Measurements from ENCODE around the gene SPTLC1.
"Not testable (repeated sequence)": the region's sequence is repeated elsewhere in the genome, so short reads cannot be mapped to it uniquely, and the experiment has no call there.

The SPTLC1 gene

GRCh38 chr9:92004045-92004392, 111.2 kb downstream of the SPTLC1 start:
- Histone ChIP-seq H3K27me3 (ENCODE audit: insufficient read depth, low read depth, severe bottlenecking) (no peaks in the 10 kb centered on the region), H3K27ac (no peak overlapping the region), H3K9me3 (ENCODE audit: severe bottlenecking) (no peaks in the 10 kb centered on the region), H3K36me3 (no peaks in the 10 kb centered on the region), H3K4me3 (ENCODE audit: low read depth, low read length) (no peak overlapping the region)
- no peak for DNase-seq
- no peak for TF ChIP-seq CTCF (IDR thresholded peaks at IDR 0.05; ENCODE audit: low read depth, low read length)

DNA sequence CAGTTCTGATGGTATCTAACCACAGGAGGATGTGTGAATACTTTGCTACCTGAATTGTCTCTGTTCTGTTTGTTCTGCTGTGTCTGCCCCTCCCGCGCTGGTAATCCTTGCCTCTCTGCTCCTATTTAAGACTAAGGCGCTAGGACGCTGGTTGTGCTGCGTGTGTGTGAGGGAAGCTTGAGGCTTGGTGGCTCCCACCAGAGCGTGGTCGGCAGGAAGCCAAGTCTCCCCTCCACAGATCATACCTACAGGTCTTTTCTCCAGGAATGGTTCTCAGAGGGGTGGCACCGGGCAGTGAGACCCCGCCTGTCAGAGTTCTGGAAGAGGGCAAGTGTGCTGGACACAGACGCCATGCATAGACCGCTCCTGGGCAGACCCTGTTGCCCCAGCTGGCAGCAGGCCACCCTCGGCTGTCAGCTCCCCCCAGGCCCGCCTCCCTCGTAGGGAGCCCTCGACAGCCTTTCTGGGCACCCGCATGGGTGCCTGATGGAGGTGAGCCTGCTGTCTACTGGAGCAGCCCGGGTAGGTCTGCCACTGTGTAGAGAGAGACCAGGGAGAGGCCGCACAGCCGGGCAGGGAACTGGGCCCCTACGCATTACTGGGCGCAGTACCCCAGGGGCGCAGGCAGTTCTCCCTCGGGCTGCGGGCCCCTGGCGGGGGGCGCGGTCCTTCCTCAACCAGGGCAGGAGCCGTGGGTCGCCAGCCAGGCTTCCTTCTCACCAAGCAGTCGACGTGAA, 111.7 kb downstream of the SPTLC1 start:
- no peak for DNase-seq
- no peak overlapping the region for H3K27ac ChIP-seq
- H3K27me3 ChIP-seq (ENCODE audit: insufficient read depth, low read depth, severe bottlenecking), result no peaks in the 10 kb centered on the region
- H3K9me3 ChIP-seq (ENCODE audit: severe bottlenecking), result no peaks in the 10 kb centered on the region
- no peaks in the 10 kb centered on the region for H3K36me3 ChIP-seq
- TF ChIP-seq CTCF (IDR thresholded peaks at IDR 0.05; ENCODE audit: low read depth, low read length), result no peak
- no peak overlapping the region for H3K4me3 ChIP-seq (ENCODE audit: low read depth, low read length)

- H3K9me3 ChIP-seq (ENCODE audit: severe bottlenecking); H3K4me3 ChIP-seq (ENCODE audit: low read depth, low read length); H3K27ac ChIP-seq; H3K27me3 ChIP-seq (ENCODE audit: insufficient read depth, low read depth, severe bottlenecking); H3K36me3 ChIP-seq; DNase-seq: not testable (repeated sequence)
These were observed 113.3 kb downstream of the SPTLC1 start for GRCh38 chr9:92001948-92002347.

DNA sequence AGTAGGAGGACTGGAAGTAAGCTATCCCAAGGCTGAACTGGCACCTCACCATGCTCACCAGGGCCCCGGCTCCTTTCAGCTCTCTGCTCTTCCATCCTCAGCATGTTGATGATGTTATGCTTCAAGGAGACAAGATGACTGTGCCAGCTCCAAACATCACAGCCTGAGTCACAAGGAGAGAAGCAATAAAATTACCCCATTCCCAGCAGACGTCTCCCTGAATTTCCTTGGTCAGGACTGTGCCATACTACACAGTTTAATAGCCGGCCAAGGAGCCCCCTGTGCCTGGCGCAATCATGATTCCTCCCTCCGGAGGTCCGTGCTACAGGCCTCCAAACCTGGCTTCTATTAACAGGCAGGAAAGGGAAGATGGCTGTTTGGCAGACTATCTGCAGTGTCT, 114.0 kb downstream of the SPTLC1 start:
- Histone ChIP-seq H3K27ac (no peak overlapping the region), H3K27me3 (ENCODE audit: insufficient read depth, low read depth, severe bottlenecking) (no peaks in the 10 kb centered on the region), H3K36me3 (no peaks in the 10 kb centered on the region), H3K4me3 (ENCODE audit: low read depth, low read length) (no peak overlapping the region), H3K9me3 (ENCODE audit: severe bottlenecking) (no peaks in the 10 kb centered on the region)
- DNase-seq, result no peak
- TF ChIP-seq CTCF (IDR thresholded peaks at IDR 0.05; ENCODE audit: low read depth, low read length), result no peak

GRCh38 chr9:91995000-91995655, 120.1 kb downstream of the SPTLC1 start:
- no peak overlapping the region for H3K27ac ChIP-seq
- H3K4me3 ChIP-seq (ENCODE audit: low read depth, low read length), result no peak overlapping the region
- no peak for DNase-seq
- TF ChIP-seq CTCF (IDR thresholded peaks at IDR 0.05; ENCODE audit: low read depth, low read length), result no peak
- H3K27me3 ChIP-seq (ENCODE audit: insufficient read depth, low read depth, severe bottlenecking), result no peaks in the 10 kb centered on the region
- H3K36me3 ChIP-seq, result no peaks in the 10 kb centered on the region
- H3K9me3 ChIP-seq (ENCODE audit: severe bottlenecking), result no peaks in the 10 kb centered on the region

DNA sequence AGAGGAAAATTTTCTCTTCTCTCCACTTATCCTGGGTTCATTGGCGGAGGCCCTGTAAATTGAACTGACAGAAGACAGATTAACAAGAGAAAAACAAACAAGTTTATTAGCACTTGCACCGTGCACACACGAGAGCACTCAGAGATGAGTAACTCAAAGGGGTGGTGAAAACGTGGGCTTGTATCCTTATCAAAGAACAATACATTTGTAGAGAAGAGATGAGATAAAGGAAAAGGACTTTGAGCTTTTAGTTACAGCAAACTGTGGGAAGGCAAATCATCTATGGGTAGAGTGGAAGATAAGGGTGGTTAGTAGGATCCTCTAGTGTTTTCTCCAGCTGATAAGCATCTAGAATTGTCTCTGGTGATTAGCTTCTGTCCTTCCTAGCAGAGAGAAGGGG, 120.8 kb downstream of the SPTLC1 start:
- Histone ChIP-seq H3K36me3 (no peaks in the 10 kb centered on the region), H3K4me3 (ENCODE audit: low read depth, low read length) (no peak overlapping the region), H3K9me3 (ENCODE audit: severe bottlenecking) (no peaks in the 10 kb centered on the region), H3K27me3 (ENCODE audit: insufficient read depth, low read depth, severe bottlenecking) (no peaks in the 10 kb centered on the region), H3K27ac (no peak overlapping the region)
- TF ChIP-seq CTCF (IDR thresholded peaks at IDR 0.05; ENCODE audit: low read depth, low read length), result no peak
- no peak for DNase-seq
